HG03139 (cell line): ENCODE measurements around the gene MTA2.

Source experiments
- ATAC-seq: cut with Tn5 transposase; IDR thresholded peaks from one replicate; pipeline ENCODE4 v1.9.1; 2021; ENCODE audit not compliant: unreplicated experiment

Gene MTA2

GRCh38 chr11:62547691-62548281 lies 53.9 kb downstream of the MTA2 start:
- ATAC-seq: no peak

DNA sequence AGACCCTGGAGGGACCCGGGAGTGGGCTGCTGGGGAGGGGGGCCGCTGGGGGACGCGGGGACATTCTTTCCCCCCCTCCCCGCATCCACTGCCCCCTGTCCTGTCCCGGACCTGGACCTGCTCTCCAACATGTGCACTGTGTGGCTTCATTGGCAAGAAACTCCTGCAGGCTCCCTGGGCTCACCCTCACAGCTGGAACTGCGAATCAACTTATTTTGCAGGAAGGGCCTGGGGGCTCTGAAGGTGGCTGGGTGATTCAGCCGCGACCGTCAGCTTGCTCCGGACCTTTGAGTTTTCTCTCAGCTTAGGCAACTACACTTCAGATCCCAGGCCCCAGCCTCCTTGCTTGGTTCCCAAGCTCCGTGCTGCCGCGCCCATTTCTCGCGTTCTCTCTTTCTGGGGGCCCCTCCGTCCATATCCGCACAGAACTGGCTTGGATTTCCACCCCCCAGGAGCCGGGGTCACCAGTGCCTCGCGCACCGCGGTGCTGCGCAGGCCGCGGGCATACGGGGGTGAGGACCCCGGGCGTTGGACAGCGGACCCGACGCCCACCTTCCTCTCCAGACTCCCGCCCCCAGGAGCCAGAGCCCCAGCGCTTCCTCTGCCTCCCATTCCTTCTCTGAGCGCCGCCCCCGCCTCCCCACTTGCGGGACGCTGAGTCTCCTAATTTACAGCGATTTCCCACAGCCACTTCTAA lies 54.6 kb downstream of the MTA2 start:
- ATAC-seq: no peak

DNA sequence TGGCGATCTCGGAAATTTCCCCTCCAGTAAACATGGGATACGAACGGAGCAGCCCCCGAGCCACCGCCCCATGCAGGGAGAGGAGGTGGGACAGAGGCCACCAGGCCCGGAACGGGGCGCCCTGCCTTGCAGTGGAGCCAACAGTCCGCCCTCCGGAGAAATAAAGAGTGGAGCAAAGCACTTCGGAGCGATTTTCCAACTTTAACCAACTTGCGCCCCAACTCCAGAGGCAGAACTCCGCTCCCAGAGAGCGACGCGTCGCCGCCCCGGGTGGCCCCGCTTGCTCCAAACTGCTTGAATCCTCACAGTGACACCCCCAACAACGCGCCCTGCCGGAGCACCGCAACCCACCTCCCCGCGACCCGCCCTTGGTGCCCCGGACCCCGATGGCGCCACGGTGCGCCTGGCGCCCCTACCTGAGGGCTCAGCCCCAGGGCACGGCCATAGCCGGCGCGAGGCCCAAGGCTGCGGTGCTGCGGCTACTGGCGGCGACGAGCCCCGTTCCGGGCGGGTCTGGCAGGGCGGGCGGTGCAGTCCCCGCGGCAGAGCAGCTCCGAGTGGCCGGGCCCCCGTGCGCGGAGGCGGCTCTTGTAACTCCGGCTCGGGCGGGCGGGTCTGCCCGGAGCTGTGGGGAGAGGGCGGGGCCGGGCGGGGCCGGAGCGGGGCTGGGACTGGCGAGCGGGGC lies 55.3 kb downstream of the MTA2 start, which contains the start of gene AHNAK:
Gene AHNAK (minus strand): TSS at position 563 of the 685 bp plus-strand sequence. CDS start 10,708 bp downstream, outside the sequence.
- no peak for ATAC-seq

- ATAC-seq: no peak
These were observed 56.0 kb downstream of the MTA2 start for GRCh38 chr11:62545437-62546243.

DNA sequence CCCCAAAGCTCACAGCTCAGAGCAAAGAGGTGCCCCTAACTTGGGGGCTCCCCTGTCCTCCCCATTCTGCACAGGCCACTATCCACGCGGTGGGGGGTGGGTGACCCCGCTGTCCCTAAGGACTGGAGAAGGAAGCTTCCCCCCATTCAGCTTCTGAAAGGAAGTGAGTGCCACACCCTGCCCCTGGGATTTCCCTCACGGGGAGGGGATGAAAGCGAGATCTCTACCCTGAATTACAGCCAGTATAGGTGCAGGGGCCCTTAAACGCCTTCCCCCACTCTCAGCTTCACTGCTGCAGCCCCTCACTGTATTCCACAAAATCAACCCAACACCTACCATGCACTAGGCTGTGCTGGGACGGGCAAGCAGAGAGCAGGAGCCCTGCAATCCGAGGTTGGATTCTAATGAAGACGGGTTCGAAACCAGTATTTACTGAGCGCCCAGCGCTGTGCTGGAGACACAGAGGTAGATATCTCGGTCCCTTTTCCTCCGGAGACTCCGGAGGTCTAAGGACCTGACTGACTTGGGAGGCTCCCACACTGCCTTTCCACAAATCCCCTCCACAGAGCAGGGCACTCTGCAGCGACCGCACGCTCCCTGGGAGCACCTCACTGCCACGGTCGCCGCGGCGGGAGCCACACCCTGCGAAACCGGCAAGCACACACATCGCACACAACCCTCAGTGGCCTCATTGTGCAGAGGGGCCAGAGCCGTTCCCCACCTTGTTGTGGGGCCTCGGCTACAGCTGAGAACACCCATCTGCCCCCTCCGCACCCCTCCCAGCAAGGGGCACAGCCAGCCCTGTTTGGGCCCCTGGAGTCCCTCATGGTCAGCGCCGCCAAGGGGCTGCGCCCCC lies 56.9 kb downstream of the MTA2 start:
- ATAC-seq: no peak

GRCh38 chr11:62543680-62544444 lies 57.8 kb downstream of the MTA2 start:
- no peak for ATAC-seq
